D721Med (cell line): ENCODE measurements around the gene ETFA.

Experiments used
- DNase-seq: peaks from one replicate; pipeline ENCODE4 v3.0.0; 2011; ENCODE audit warnings: low spot score; ENCODE audit not compliant: insufficient read length
- FAIRE-seq: peaks from 2 replicates; lab custom pipeline; 2011; peaks lifted over from hg19 to GRCh38; lab: Jason Lieb, UNC
- CTCF ChIP-seq: IDR thresholded peaks from 2 replicates; pipeline ENCODE4 v1.5.1; 2012; ENCODE audit warnings: mild to moderate bottlenecking, control low read depth; ENCODE audit not compliant: insufficient read depth; ENCODE audit errors: missing control alignments

ETFA gene

GRCh38 chr15:76335307-76336253 lies 24.3 kb upstream of the ETFA start:
- no peak for DNase-seq
- no peak for TF ChIP-seq CTCF
- no peak for FAIRE-seq

GRCh38 chr15:76334438-76335306 lies 23.4 kb upstream of the ETFA start:
- no peak for TF ChIP-seq CTCF

DNA sequence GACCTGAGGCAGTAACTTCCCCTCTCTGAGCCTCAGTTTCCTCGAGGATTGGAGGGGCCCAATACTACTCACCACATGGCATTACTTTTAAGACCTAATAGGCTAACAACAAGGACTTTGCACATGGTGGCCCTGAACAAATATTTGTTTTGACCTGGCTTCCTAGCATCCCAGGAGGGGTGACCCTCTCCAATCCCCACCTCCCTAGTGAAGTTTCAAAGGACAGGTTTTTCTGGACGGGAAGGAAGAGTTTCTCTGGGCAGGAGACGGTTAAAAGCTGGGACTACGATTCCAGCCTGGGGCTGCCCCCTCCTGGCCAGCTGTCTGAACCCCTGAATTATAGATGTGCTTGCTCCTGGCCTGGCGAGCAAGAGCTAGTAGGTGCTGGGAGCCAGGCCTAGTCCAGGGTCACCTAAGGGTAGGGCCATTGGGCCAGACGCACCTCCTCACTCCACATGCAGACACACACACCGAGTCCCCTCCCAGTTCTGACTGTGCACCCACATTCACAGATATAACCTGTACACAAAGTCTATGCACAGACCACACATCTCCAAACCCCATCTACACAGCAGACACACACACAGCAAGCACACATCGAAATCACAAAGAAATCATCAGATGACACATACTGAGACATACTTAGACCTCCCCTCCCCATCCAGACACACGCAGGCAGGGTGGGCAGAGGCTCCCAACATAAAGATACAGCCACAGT lies 22.6 kb upstream of the ETFA start:
- FAIRE-seq (no peak), DNase-seq (no peak)
- peak; percentile 46 for TF ChIP-seq CTCF

More at GRCh38 chr15:76334438-76335306, 23.4 kb upstream of the ETFA start:
- no peak for DNase-seq
- no peak for FAIRE-seq

- TF ChIP-seq CTCF, result no peak
- no peak for FAIRE-seq
Measured at GRCh38 chr15:76333309-76333708, 22.0 kb upstream of the ETFA start.

DNA sequence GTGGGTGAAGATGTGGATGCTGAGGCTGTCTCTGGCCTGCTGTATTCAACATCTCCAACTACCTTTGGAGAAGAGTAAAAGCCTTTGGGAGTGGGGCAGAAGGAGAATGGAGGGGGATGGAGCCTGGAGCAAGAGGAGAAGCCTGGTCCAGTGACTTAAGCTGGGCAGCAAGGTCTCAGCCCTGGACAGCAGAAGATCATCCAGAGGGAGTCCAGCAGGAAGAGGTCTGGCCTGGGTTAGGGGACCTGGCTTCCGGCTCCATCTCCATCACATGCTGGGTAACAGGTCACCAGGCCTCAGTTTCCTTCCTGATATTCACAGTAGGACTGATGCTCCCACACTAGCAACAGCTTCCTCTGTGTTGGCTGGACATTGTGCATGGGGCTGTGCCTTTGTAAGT lies 21.5 kb upstream of the ETFA start:
- no peak for FAIRE-seq
- TF ChIP-seq CTCF, result no peak
- DNase-seq, result no peak

More at GRCh38 chr15:76333309-76333708, 22.0 kb upstream of the ETFA start:
- DNase-seq, result no peak

DNA sequence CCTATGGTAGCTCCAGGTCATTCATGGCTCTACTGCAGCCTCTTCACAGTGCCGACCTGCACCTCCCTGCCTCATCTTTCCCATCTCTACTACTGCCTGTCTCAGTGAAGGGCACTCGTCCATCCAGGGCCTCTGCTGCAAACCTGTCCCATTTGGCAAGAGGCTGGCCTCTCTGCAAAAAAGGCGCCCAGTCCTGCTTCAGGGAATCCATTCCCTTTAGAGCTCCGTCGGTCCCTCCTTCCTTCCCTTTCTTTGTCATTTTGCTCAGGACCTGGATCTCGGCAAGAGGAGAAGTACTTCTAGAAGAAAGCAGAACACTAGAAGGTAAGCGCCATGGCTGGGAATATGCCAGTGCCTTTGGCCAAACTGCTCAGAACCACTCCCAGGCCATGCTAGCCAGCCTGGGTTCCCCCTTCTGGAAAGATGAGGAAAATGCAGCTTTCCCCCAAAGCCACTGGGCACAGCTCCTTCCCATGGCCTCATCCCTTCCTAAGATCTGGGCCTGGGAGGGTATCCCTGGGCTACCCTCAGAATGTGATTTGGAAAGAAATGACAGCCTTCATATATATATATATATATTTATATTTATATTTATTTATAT lies 18.9 kb upstream of the ETFA start:
- TF ChIP-seq CTCF, result peak; percentile 55
- FAIRE-seq (no peak), DNase-seq (no peak)
